CD4-positive, alpha-beta T cell treated with Interferon gamma for 1 hour (primary cell): ENCODE measurements around the gene ITSN1.
"Not testable (repeated sequence)": the region's sequence is repeated elsewhere in the genome, so short reads cannot be mapped to it uniquely, and the experiment has no call there.

Experiments used
- DNase-seq: peaks from one replicate; pipeline ENCODE4 v3.0.0-alpha.2; 2020

The ITSN1 gene

GRCh38 chr21:33684068-33684467 lies 41.8 kb downstream of the ITSN1 start:
- DNase-seq, result no peak

GRCh38 chr21:33684923-33685560 lies 42.7 kb downstream of the ITSN1 start:
- DNase-seq, result no peak

GRCh38 chr21:33685613-33686197 lies 43.4 kb downstream of the ITSN1 start:
- DNase-seq, result no peak

- no peak for DNase-seq
These were observed 44.1 kb downstream of the ITSN1 start for GRCh38 chr21:33686386-33686785.

GRCh38 chr21:33687634-33688033 lies 45.3 kb downstream of the ITSN1 start:
- no peak for DNase-seq

- DNase-seq, result no peak
These were observed 46.1 kb downstream of the ITSN1 start for GRCh38 chr21:33688353-33688752.

GRCh38 chr21:33690874-33691273 lies 48.6 kb downstream of the ITSN1 start:
- DNase-seq, result no peak

GRCh38 chr21:33691945-33692603 lies 49.8 kb downstream of the ITSN1 start:
- no peak for DNase-seq

- DNase-seq, result no peak
These were observed 53.5 kb downstream of the ITSN1 start for GRCh38 chr21:33695813-33696212.

GRCh38 chr21:33696465-33696864 lies 54.2 kb downstream of the ITSN1 start:
- no peak for DNase-seq

- no peak for DNase-seq
These were observed 56.0 kb downstream of the ITSN1 start for GRCh38 chr21:33698087-33698860.

- DNase-seq, result no peak
These were observed 57.0 kb downstream of the ITSN1 start for GRCh38 chr21:33699277-33699676.

GRCh38 chr21:33700491-33700890 lies 58.2 kb downstream of the ITSN1 start:
- no peak for DNase-seq

- DNase-seq, result no peak
These were observed 61.7 kb downstream of the ITSN1 start for GRCh38 chr21:33703750-33704606.

- no peak for DNase-seq
These were observed 65.5 kb downstream of the ITSN1 start for GRCh38 chr21:33707846-33708245.

GRCh38 chr21:33708874-33709273 lies 66.6 kb downstream of the ITSN1 start:
- no peak for DNase-seq

GRCh38 chr21:33712022-33712803 lies 69.9 kb downstream of the ITSN1 start:
- DNase-seq, result no peak

- no peak for DNase-seq
These were observed 78.8 kb downstream of the ITSN1 start for GRCh38 chr21:33721081-33721480.

GRCh38 chr21:33729139-33729538 lies 86.8 kb downstream of the ITSN1 start:
- DNase-seq, result not testable (repeated sequence)

- DNase-seq, result no peak
These were observed 87.3 kb downstream of the ITSN1 start for GRCh38 chr21:33729641-33730040.

- DNase-seq, result no peak
These were observed 89.1 kb downstream of the ITSN1 start for GRCh38 chr21:33731447-33731846.

GRCh38 chr21:33732038-33732437 lies 89.7 kb downstream of the ITSN1 start:
- DNase-seq, result no peak
